Measurements from ENCODE around the gene SLC2A13.
"Not testable (repeated sequence)": the region's sequence is repeated elsewhere in the genome, so short reads cannot be mapped to it uniquely, and the experiment has no call there.

Gene SLC2A13

GRCh38 chr12:39803151-39803550 is 302.7 kb downstream of the SLC2A13 start:
- no peak for DNase-seq

GRCh38 chr12:39798977-39799376 is 306.9 kb downstream of the SLC2A13 start:
- no peak for DNase-seq

DNA sequence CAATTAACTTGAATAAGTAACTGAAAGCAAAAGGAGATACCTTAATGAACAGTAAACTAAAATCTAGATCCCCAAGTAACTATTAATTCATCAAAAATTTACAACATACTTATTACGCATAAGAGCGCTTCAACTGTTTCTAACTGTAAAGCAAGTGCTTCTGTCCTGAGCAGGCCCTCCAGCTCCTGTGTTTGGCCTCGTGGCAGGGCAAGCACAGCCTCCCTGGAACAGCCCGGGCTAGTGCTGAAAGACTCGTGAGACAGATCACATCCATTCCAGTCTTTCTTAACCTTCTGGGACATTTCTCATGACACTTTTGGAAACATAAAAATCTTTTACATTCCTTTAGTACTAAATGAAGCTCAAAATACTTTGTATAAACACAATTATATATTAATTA is 307.5 kb downstream of the SLC2A13 start:
- no peak for DNase-seq

DNA sequence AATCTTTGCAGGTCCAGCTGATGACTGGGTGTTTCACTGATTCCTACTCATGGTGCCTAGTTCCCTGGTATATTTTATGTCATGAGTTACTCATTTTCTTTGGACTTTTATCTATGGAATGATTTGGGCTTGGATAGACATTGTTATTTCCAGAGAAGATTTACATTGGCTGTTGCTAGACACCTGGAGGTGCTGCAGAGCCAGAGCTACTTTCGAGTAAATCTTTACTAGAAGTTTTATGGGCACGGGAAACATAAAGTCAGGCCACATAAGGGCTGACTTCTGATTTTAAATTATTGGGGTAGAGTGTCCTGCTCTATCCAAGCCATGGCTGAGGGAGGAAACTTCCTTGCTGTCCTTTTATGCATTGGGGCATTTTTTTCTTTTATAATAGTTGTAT is 310.4 kb downstream of the SLC2A13 start:
- DNase-seq = no peak

- DNase-seq = no peak
Observed at GRCh38 chr12:39792938-39793337, 312.9 kb downstream of the SLC2A13 start.

DNA sequence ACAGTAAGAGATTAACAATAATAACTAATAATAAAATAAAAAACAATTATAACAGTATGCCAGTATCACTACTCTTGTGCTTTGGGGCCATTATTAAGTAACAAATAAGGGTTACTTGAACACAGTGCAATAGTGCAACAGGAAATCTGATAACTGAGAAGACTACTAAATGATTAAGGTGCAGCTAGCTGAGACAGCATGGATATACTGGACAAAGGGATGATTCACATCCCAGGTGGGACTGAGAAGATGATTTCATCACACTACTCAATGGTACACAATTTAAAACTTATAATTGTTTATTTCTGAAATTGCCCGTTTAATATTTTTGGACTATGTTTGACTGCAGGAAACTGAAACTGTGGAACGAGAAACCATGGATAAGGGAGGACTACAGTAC is 317.6 kb downstream of the SLC2A13 start:
- DNase-seq = no peak

DNA sequence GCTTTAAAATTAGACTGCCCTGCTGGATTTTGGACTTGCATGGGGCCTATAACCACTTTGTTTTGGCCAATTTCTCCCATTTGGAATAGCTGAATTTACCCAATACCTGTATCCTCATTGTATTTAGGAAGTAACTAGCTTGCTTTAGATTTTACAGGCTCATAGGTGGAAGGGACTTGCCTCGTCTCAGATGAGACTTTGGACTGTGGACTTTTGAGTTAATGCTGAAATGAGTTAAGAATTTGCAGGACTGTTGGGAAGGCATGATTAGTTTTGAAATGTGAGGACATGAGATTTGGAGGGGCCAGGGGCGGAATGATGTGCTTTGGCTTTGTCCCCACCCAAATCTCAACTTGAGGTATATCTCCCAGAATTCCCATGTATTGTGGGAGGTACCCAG is 320.1 kb downstream of the SLC2A13 start:
- not testable (repeated sequence) for DNase-seq

- DNase-seq = no peak
Observed at GRCh38 chr12:39782026-39782545, 323.8 kb downstream of the SLC2A13 start.

DNA sequence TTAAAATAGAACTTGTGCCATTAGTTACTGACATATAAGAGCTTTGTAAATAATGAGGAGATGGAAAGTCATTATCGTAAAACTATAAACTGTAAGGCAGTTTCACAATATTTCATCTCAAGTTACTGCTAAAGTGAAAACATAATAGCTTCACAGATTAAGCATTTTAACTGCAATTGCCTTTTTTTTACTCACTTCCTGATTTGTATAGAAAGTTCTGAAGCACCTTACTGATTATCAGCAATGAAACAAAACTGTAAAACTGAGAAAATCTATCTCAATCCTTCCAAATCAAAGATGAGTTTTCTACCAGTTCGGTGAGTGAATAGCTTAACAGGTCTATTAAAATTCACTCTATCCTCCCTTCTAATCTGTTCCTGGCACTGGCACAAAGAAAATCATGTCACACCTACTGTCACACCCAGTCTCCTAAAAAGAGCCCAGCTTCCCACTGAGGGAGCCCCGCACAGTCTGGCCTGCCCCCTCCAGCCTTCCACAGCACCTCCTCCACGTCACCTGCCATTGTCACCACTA is 324.9 kb downstream of the SLC2A13 start:
- DNase-seq = no peak

DNA sequence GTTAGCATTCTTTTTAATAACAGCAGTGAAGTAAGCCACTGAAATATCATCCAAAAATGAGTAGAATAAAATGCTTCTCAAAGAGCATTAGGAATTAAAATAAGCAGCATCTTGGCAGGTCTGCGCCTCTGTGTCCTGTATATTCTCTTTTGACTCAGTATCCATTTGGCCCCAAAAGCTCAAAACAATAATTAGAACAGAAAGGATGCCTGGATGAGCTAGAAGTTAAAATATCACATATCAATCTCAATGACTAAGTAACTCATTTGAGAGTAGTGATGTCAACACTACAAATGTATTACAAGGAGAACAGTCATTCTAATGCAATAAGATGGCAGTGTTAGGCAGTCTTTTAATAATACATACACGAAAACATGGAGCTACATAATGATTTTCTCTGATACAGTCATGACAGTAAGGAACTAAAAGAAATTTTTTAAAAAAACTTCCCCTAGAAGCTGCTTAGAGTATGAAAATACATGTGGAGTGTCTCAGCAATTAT is 325.4 kb downstream of the SLC2A13 start:
- no peak for DNase-seq

- no peak for DNase-seq
Observed at GRCh38 chr12:39779768-39780340, 326.0 kb downstream of the SLC2A13 start.

GRCh38 chr12:39777465-39777864 is 328.4 kb downstream of the SLC2A13 start:
- DNase-seq = no peak

DNA sequence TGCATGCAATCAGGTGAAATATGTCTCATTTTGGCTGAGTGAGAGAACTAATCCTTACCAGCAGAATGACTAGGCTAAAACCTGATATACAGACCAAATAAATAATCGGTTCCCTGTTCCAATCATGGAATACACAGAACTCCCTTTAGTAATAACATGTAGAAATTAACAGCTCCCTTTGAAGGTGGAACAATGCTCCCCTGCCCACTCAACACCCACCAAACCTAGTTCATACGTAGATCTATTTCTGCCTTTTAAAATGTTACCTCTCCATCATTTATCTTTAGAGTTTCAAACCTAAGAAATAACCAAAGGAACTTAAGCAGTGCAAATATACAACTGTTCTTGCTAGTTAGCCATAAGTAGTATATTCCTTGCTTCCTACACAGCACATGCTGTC is 332.6 kb downstream of the SLC2A13 start:
- no peak for DNase-seq

DNA sequence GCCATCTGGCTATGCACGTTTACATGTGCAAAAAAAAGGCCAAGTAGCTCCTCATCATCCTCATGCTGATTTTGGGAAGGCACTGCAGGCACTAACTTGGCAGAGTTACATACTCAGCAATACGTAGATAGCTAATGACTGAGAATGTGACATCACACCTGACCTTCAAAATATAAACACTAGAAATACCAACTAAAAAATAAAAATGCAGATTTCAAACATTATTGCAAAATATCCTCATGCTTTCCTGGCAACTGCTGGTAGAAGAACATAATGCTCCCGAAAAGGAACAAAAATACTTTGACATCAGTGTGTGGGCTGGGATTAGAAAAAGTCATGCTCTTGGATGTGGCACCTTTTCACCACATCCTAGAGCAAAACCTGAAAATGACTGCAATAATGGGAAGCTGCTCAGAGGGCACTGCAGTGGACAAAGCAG is 333.0 kb downstream of the SLC2A13 start:
- DNase-seq = no peak

DNA sequence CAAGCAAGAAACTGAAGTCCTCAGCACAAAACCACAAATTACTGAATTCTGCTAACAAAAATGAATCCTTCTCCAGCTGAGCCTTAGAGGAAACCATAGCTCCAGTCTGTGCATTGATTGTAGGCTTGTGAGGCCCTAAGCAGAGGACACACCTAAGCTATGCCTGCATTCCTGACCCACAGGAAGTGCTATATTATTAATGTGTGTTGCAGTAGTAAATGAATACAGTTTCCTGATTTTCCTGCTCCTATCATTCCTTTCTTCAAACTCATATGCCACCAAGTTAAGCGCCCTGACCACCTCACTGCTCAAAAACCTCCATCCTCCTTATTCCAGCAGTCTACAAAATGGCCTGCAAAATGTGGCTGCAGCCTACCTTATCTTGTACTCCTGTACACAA is 334.4 kb downstream of the SLC2A13 start:
- DNase-seq = no peak

DNA sequence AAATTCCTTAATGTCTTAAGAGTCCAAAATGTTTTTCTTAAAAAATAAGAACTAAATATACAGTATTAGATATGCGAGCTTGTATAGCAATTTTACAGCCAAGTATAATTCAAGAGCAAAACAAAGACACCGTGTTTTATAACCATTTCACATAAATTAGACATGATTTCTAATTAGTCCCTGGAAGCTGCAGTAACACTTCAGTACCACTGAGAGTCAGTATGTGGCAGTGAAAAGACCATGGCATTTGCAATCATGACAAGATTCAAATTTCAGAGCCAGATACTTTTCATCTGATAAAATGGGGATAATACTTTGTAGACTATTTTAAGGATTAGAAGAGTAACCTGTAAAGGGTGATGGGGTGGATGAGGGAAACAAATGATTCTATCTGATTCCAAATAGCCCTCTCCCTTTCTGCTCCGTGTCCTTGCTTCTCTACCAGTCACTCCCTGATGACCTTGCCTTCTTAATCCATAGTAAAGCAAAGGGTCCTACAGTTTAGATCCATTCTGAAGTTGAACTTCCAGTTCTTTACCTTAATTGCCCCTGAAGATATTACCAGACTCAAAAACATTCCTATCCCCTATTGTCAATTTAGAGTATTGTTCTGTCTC is 340.8 kb downstream of the SLC2A13 start:
- DNase-seq = no peak

- no peak for DNase-seq
Observed at GRCh38 chr12:39763890-39764169, 342.1 kb downstream of the SLC2A13 start.

DNA sequence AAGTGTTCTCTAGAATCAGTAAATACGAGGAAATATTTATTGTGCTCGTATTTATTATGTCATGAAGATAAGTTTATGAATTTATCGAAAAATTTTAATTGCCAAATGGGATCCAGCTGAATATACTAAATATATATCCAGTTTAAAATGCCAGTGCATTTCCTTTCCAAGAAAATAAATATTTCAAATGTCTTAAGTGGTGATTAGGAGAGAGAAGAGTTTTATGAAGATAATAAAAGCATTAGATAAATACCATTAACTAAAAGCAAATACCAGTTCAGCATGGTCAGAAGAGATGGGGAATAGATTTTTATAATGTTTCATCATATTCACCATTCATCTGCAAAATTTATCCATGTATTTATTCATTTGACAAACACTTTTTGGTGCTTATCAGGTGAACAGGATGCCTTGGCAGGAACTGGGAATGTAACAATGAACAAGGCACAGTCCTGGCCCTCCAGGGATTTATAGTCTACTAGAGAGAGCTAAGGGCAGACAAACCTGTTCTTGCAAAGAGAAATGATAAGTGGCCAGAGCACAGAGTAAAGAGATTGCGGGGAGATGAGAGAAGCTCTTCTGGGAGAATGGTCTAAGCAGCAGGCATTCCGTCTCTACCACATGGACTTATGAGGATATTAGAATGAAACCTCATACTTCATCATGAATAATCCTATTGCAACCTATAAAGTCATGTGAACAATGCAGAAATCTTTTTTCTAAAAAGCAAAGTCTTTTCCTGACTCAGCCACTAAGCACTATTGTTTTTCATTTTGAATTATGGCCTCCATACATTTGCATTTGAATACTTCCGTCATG is 342.6 kb downstream of the SLC2A13 start:
- no peak for DNase-seq

- no peak for DNase-seq
Observed at GRCh38 chr12:39755478-39755877, 350.4 kb downstream of the SLC2A13 start.

DNA sequence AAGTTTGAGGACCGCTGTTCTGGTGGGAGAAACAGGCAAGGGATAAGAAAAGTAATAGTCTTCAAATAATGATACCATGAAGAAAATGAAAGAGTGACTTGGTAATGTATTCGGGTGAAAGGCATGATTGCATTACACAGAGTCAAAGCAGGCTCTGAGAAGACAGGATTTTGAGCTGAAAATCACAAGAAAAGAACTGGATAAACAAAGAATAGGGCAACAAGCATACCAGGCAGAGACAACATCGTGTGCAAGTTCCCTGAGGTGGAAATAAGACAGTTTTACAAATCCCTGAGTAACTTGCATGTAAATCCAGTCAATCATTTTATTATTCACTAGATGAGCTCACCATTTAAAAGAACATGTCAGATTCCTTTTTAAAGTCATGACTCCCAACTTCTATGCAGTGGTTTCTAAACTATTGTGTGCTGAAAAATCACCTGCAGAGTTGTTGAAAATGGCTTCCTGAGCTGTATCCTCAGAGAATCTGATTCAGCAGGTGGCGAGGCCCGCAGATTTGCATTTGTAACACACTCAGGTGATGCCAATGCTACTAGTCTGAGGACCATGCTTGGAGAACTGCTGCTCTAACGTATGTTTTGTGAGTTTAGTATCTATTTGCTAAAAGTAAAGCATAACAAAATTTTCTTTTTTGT is 353.3 kb downstream of the SLC2A13 start:
- no peak for DNase-seq

DNA sequence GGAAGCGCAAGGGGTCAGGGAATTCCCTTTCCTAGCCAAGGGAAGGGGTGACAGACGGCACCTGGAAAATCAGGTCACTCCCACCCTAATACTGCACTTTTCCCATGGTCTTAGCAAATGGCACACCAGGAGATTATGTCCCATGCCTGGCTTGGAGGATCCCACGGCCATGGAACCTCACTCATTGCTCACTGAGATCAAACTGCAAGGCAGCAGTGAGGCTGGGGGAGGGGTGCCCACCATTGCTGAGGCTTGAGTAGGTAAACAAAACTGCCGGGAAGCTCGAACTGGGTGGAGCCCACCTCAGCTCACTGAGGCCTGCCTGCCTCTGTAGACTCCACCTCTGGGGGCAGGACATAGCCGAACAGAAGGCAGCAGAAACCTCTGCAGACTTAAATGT is 359.7 kb downstream of the SLC2A13 start:
- not testable (repeated sequence) for DNase-seq

- no peak for DNase-seq
Observed at GRCh38 chr12:39743655-39744054, 362.2 kb downstream of the SLC2A13 start.

DNA sequence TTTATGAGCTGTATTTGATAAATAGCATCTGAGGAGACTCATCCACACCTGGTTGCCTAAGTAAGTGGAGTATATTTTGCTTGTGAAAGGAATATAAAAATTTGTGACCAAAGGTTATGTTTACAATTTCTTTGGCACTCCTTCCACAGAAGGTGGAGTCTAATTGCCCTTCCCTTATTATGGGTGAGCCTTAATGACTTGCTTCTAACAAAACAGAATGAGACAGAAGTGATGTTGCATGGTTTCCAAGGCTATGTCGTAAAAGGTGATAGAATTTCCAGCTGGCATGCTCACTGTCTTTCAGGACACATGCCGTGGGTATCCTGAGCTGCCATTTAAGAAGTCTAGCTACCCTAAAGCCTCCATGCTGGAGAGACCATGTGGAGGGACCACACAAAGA is 369.5 kb downstream of the SLC2A13 start:
- DNase-seq = no peak
